Fibroblast of lung (primary cell): ENCODE results near the gene INPPL1. TPM values are rescaled to one million over a fixed set of nuclear protein-coding genes. Genes with fewer than 3 reads are reported as not detected.
"Not testable (repeated sequence)": the region's sequence is repeated elsewhere in the genome, so short reads cannot be mapped to it uniquely, and the experiment has no call there.

Experiments used
- DNase-seq, 2 donors: peaks; one replicate each; pipeline versions ENCODE4 v3.0.0 to v3.0.0-alpha.2; 2010; ENCODE audit warnings: low read depth in 2 of 2
- H2AFZ ChIP-seq: 2 replicates; pipeline ENCODE4 v1.5.1; 2012; ENCODE audit warnings: low read length, control low read depth, inconsistent platforms
- H3K27ac ChIP-seq: 2 replicates; pipeline ENCODE4 v1.5.1; 2011; ENCODE audit warnings: low read length, control low read depth; ENCODE audit not compliant: insufficient read depth
- H3K27me3 ChIP-seq: 2 replicates; pipeline ENCODE4 v1.5.1; 2011; ENCODE audit warnings: mild to moderate bottlenecking, low read length; ENCODE audit not compliant: control insufficient read depth, insufficient read depth
- H3K36me3 ChIP-seq: 2 replicates; pipeline ENCODE4 v1.5.1; 2011; ENCODE audit warnings: low read length; ENCODE audit not compliant: control insufficient read depth, insufficient read depth
- H3K4me1 ChIP-seq: 2 replicates; pipeline ENCODE4 v1.5.1; 2011; ENCODE audit warnings: low read length; ENCODE audit not compliant: control insufficient read depth, insufficient read depth; ENCODE audit errors: extremely low read depth
- H3K4me2 ChIP-seq: 2 replicates; pipeline ENCODE4 v1.5.1; 2011; ENCODE audit warnings: low read length, control low read depth; ENCODE audit not compliant: insufficient read depth; ENCODE audit errors: extremely low read depth
- H3K4me3 ChIP-seq, 4 experiments: fragments of 200-600 bp in 1 of 4; sonication (generic) in 1 of 4; replicated peaks in 1 of 4; 2 replicates each; pipeline ENCODE4 v1.5.1; 2011 to 2016; ENCODE audit warnings: low read length in 4 of 4, low read depth in 3 of 4, mild to moderate bottlenecking in 3 of 4, control low read depth in 2 of 4, inconsistent platforms in 1 of 4, mixed read lengths in 1 of 4; ENCODE audit not compliant: insufficient read depth in 1 of 4; ENCODE audit errors: control extremely low read depth in 1 of 4
- H3K79me2 ChIP-seq: 2 replicates; pipeline ENCODE4 v1.5.1; 2012; ENCODE audit warnings: mild to moderate bottlenecking, low read length, inconsistent platforms; ENCODE audit not compliant: control insufficient read depth, insufficient read depth
- H3K9ac ChIP-seq: 2 replicates; pipeline ENCODE4 v1.5.1; 2011; ENCODE audit warnings: mild to moderate bottlenecking, low read length, control low read depth; ENCODE audit not compliant: insufficient read depth
- H3K9me3 ChIP-seq: 2 replicates; pipeline ENCODE4 v1.5.1; 2012; ENCODE audit warnings: low read depth, low read length; ENCODE audit not compliant: control insufficient read depth, insufficient read depth
- H4K20me1 ChIP-seq: 2 replicates; pipeline ENCODE4 v1.5.1; 2011; ENCODE audit warnings: low read length; ENCODE audit not compliant: control insufficient read depth, insufficient read depth; ENCODE audit errors: extremely low read depth
- EZH2 ChIP-seq: IDR thresholded peaks from 2 replicates; pipeline ENCODE4 v1.5.1; 2012; ENCODE audit warnings: low read length, control low read depth, mild to moderate bottlenecking; ENCODE audit errors: missing control alignments
- polyA plus RNA-seq, 2 donors: library from polyadenylated mRNA; depleted of rRNA in 1 of 2; stranded (reverse) in 1 of 2; unstranded in 1 of 2; fragments of >200 nt; gene quantifications; 2 replicates each; pipeline ENCODE4 v1.2.1, GENCODE V29; 2011 to 2012; ENCODE audit warnings: missing spikeins in 1 of 2
- total RNA-seq: library from RNA; depleted of rRNA; stranded (reverse); fragments of >200 nt; gene quantifications from 2 replicates; pipeline ENCODE4 v1.2.1, GENCODE V29; 2014
- TF ChIP-seq, protein P1 (sequence below), 2 donors: IDR thresholded peaks in 1 of 2; conservative IDR thresholded peaks in 1 of 2; 1 replicate in 1 of 2; 2 replicates in 1 of 2; pipeline ENCODE4 v1.5.1; 2011 to 2012; ENCODE audit warnings: low read length in 2 of 2, control low read depth in 1 of 2, inconsistent platforms in 1 of 2, low read depth in 1 of 2, mild to moderate bottlenecking in 1 of 2

The INPPL1 gene
- total and polyA plus RNA-seq, 2 donors (not counting 1 experiment from before 2014, with no cell fraction given), result 60.3 to 102 TPM

DNA sequence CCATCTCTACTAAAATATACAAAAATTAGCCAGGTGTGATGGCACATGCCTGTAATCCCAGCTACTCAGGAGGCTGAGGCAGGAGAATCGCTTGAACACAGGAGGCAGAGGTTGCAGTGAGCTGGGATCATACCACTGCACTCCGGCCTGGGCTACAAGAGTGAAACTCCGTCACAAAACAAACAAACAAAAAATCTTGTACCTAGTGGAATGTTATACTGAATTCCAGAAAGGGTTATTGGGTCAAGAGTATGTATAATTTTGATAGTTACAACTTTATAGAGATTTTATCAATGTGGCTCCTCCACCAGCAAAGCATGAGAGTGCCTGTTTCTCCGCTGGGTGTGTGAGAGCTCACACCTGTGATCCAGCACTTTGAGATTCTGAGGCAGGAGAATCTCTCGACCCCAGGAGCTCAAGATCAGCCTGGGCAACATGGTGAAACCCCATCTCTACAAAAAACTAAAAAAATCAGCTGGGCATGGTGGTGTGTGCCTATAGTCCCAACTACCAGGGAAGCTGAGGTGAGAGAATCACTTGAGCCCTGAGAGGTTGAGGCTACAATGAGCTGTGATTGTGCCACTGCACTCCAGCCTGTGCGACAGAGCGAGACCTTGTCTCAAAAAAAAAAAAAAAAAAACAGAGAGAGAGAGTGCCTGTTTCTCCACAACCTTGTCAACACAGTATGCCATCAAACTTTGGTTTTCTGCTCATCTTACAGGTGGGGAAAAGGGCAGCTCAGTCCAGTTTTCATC, 45.3 kb upstream of the INPPL1 start:
- no peaks in the 10 kb centered on the region for H3K9me3 ChIP-seq
- DNase-seq, result no peak
- H2AFZ ChIP-seq, result no peak overlapping the region
- no peaks in the 10 kb centered on the region for H3K27me3 ChIP-seq
- no peak overlapping the region for H3K4me2 ChIP-seq
- TF ChIP-seq, protein P1, sequence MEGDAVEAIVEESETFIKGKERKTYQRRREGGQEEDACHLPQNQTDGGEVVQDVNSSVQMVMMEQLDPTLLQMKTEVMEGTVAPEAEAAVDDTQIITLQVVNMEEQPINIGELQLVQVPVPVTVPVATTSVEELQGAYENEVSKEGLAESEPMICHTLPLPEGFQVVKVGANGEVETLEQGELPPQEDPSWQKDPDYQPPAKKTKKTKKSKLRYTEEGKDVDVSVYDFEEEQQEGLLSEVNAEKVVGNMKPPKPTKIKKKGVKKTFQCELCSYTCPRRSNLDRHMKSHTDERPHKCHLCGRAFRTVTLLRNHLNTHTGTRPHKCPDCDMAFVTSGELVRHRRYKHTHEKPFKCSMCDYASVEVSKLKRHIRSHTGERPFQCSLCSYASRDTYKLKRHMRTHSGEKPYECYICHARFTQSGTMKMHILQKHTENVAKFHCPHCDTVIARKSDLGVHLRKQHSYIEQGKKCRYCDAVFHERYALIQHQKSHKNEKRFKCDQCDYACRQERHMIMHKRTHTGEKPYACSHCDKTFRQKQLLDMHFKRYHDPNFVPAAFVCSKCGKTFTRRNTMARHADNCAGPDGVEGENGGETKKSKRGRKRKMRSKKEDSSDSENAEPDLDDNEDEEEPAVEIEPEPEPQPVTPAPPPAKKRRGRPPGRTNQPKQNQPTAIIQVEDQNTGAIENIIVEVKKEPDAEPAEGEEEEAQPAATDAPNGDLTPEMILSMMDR (conservative IDR thresholded peaks at IDR 0.05 in 1 of 2, IDR thresholded peaks at IDR 0.05 in 1 of 2; ENCODE audit: low read depth in 1 of 2, low read length in 2 of 2), result no peak
- TF ChIP-seq EZH2, result no peak
- no peaks in the 10 kb centered on the region for H3K36me3 ChIP-seq
- no peaks in the 10 kb centered on the region for H4K20me1 ChIP-seq
- no peaks in the 10 kb centered on the region for H3K4me1 ChIP-seq
- no peak overlapping the region for H3K27ac ChIP-seq
- H3K9ac ChIP-seq, result no peak overlapping the region
- no peak overlapping the region for H3K4me3 ChIP-seq
- no peaks in the 10 kb centered on the region for H3K79me2 ChIP-seq

DNA sequence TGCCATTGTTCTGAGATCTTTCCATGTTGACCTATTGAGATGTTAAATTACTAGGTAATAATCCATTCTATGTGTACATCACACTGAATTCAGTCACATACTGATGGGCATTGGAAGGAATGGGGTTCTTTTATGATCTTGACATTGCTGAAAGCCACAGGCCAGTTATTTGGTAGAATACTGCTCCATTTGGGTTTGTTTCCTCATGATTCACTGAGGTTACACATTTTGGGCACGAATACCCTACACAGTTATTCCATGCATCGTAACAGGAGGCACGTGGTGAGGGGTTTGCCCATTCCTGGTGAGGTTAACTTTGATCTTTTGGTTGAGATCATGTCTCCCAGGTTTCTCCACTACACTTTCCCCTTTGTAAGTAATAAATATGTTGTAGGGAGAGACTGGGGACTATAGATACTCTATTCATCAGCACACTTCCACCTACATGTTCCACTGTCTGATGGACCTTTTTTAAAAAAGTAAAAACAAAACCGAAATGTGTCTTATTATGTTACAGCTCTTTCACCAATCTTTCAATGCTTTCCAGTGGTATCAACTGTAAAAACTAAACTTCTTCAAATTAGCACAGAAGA, 44.7 kb upstream of the INPPL1 start:
- H3K79me2 ChIP-seq, result no peaks in the 10 kb centered on the region
- no peaks in the 10 kb centered on the region for H3K27me3 ChIP-seq
- no peak overlapping the region for H3K4me2 ChIP-seq
- no peak overlapping the region for H2AFZ ChIP-seq
- peak in 1 of 2 donors; percentile 52 for DNase-seq
- H4K20me1 ChIP-seq, result no peaks in the 10 kb centered on the region
- TF ChIP-seq, protein P1 (conservative IDR thresholded peaks at IDR 0.05 in 1 of 2, IDR thresholded peaks at IDR 0.05 in 1 of 2; ENCODE audit: low read depth in 1 of 2, low read length in 2 of 2), result no peak
- no peak for TF ChIP-seq EZH2
- no peaks in the 10 kb centered on the region for H3K9me3 ChIP-seq
- no peaks in the 10 kb centered on the region for H3K4me1 ChIP-seq
- H3K4me3 ChIP-seq, result no peak overlapping the region
- H3K27ac ChIP-seq, result no peak overlapping the region
- no peaks in the 10 kb centered on the region for H3K36me3 ChIP-seq
- H3K9ac ChIP-seq, result no peak overlapping the region

DNA sequence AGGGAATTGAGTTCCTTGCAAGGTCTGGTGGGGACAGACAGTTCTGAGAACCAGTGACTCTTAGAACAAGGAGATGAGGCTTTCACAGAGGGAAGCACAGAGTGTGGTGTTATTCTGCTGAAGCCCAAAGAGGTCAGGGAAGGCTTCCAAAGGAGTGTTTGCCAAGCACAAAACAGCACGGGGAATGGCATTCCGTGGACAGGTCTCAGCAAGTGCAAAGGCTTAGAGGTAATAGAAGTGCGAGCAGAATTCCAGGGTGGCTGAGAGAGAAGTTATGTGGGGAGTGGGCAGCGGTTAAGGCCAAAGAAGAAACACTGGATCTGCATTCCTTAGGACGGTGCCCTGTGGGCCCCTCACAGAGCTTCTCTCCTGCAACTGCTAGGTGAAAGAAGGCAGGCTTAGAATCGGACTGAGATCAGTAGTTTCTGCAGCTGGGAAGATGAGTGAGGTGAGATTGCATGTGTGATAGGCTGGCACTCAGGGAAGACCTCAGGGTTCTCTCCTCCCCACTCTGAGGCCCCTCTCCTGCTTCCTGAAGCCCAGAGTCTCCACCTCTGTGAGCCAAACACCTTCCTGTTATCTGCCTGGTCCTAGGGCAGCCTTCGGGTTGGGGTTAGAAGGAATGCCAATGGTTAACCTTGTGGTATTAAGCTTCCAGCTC, 43.5 kb upstream of the INPPL1 start:
- H3K9ac ChIP-seq, H2AFZ ChIP-seq, H3K27ac ChIP-seq, H3K79me2 ChIP-seq, H4K20me1 ChIP-seq, H3K27me3 ChIP-seq, H3K9me3 ChIP-seq, H3K4me3 ChIP-seq, H3K4me2 ChIP-seq, H3K36me3 ChIP-seq, H3K4me1 ChIP-seq: not testable (repeated sequence)
- DNase-seq, result peak in 1 of 2 donors; percentile 14

DNA sequence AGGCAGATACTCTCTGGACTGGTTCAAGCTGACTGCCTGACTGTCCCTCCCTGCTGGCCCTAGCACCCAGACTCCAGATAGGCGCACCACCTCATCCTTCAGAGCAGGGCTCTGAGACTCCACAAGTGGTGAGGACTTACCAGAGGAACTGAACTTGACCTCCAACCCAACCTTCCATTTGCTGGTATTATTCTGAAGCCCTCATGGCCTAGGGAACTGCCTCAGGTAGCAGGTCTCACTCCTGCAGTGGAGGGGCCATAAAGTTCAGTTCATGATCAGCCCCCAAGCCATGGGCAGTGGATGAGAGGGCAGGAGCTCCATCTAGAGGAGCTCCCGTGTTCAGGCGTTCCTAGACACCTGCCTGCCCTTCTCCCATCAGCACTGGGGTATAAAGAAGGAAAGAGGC, 43.0 kb upstream of the INPPL1 start:
- DNase-seq, result not testable (repeated sequence)

More for the DNA sequence above, 43.0 kb upstream of the INPPL1 start:
- H3K27me3 ChIP-seq, H3K4me3 ChIP-seq, H3K9me3 ChIP-seq, H2AFZ ChIP-seq, H3K9ac ChIP-seq, H3K4me2 ChIP-seq, H3K27ac ChIP-seq, H3K4me1 ChIP-seq, H4K20me1 ChIP-seq, H3K36me3 ChIP-seq, H3K79me2 ChIP-seq: not testable (repeated sequence)
